NT2/D1 (cell line): ENCODE measurements around the gene VWA5B2.

Experiments used
- DNase-seq: peaks from one replicate; pipeline ENCODE4 v3.0.0-alpha.2; 2011; ENCODE audit warnings: low read depth, low spot score
- H3K27me3 ChIP-seq: 2 replicates; pipeline ENCODE4 v1.6.0; 2011; ENCODE audit warnings: mild to moderate bottlenecking; ENCODE audit not compliant: insufficient read length, insufficient read depth
- H3K36me3 ChIP-seq: 2 replicates; pipeline ENCODE4 v1.6.1; 2011; ENCODE audit warnings: mild to moderate bottlenecking, low read length, mixed read lengths; ENCODE audit not compliant: insufficient read depth, insufficient read length
- H3K4me1 ChIP-seq: 2 replicates; pipeline ENCODE4 v1.5.1; 2011; ENCODE audit not compliant: insufficient read depth, insufficient read length
- H3K4me3 ChIP-seq: 2 replicates; pipeline ENCODE4 v1.5.1; 2011; ENCODE audit warnings: low read depth; ENCODE audit not compliant: insufficient read length
- H3K9ac ChIP-seq: 2 replicates; pipeline ENCODE4 v1.6.0; 2011; ENCODE audit warnings: low read depth; ENCODE audit not compliant: insufficient read length
- H3K9me3 ChIP-seq: 2 replicates; pipeline ENCODE4 v1.5.1; 2011; ENCODE audit warnings: mild to moderate bottlenecking, low read length; ENCODE audit not compliant: insufficient read depth
- SUZ12 ChIP-seq: IDR thresholded peaks from 2 replicates; pipeline ENCODE4 v1.6.1; 2011; ENCODE audit not compliant: insufficient read length, insufficient read depth; ENCODE audit errors: extremely low read depth
- YY1 ChIP-seq: IDR thresholded peaks from 2 replicates; pipeline ENCODE4 v1.6.1; 2011; ENCODE audit not compliant: insufficient read length, insufficient read depth
- ZNF274 ChIP-seq: IDR thresholded peaks from 2 replicates; pipeline ENCODE4 v1.6.1; 2011; ENCODE audit warnings: mild to moderate bottlenecking, low read depth, low read length

The VWA5B2 gene

GRCh38 chr3:184229394-184230080, at the start of gene VWA5B2:
TSS of gene VWA5B2 (plus strand) at chr3:184229585. CDS start at chr3:184230529, 944 bp downstream.
- no peak for DNase-seq
- TF ChIP-seq SUZ12 (peak; percentile 95), ZNF274 (no peak), YY1 (no peak)
- peak within 1 kb of the TSS; percentile 64 for H3K9ac ChIP-seq

GRCh38 chr3:184180165-184180564, 49.2 kb upstream of the VWA5B2 start:
- Histone ChIP-seq H3K36me3 (peaks cover 86% of the 10 kb centered on the region), H3K9ac (no peak overlapping the region), H3K4me1 (peaks cover 20% of the 10 kb centered on the region), H3K4me3 (no peak overlapping the region), H3K9me3 (no peaks in the 10 kb centered on the region), H3K27me3 (no peaks in the 10 kb centered on the region)
- no peak for DNase-seq
- TF ChIP-seq YY1 (no peak), SUZ12 (no peak), ZNF274 (no peak)

More at GRCh38 chr3:184229394-184230080, at the start of gene VWA5B2:
- Histone ChIP-seq H3K27me3 (peaks cover 67% of the 10 kb centered on the region), H3K36me3 (no peaks in the 10 kb centered on the region), H3K4me3 (peak within 1 kb of the TSS; percentile 47), H3K4me1 (peaks cover 6% of the 10 kb centered on the region), H3K9me3 (no peaks in the 10 kb centered on the region)

- Histone ChIP-seq H3K27me3 (no peaks in the 10 kb centered on the region), H3K4me3 (no peak overlapping the region), H3K9me3 (no peaks in the 10 kb centered on the region), H3K4me1 (peaks cover 20% of the 10 kb centered on the region), H3K9ac (no peak overlapping the region), H3K36me3 (peaks cover 80% of the 10 kb centered on the region)
- DNase-seq, result no peak
- TF ChIP-seq ZNF274 (no peak), SUZ12 (no peak), YY1 (no peak)
These were observed 47.8 kb upstream of the VWA5B2 start for GRCh38 chr3:184181596-184181995.

DNA sequence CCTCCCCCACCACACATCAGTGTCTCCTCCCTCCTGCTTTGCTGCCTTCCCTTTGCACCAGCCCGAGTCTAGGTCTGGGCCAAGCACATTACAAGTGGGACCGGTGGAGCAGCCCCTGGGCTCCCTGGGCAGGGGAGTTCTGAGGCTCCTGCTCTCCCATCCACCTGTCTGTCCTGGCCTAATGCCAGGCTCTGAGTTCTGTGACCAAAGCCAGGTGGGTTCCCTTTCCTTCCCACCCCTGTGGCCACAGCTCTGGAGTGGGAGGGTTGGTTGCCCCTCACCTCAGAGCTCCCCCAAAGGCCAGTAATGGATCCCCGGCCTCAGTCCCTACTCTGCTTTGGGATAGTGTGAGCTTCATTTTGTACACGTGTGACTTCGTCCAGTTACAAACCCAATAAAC, 45.7 kb upstream of the VWA5B2 start:
- no peak for TF ChIP-seq YY1
- TF ChIP-seq ZNF274, result no peak
- TF ChIP-seq SUZ12, result no peak
- H3K9me3 ChIP-seq, result no peaks in the 10 kb centered on the region

DNA sequence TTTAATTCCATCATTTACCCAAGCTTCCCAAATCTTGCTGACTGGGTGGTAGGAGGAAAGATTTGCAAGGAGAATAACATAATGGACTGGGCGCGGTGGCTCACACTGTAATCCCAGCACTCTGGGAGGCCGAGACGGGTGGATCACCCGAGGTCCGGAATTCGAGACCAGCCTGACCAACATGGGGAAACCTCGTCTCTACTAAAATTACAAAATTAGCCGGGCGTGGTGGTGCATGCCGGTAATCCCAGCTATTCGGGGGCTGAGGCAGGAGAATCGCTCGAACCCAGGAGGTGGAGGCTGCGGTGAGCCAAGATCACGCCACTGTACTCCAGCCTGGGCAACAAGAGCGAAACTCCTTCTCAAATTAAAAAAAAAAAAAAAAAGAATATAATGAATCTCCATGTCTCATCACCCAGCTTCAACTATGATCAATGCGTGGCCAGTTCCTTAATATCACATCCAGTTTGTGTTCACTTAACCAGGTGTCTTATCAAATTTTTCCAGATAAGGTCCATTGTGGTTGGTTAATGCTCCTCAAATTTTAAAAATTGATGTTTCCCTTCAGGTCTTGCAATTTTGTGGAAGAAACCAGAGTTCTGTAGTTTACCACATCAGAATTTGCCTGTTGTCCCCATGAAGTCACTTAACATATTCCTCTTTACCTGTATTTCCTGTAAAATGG, 44.7 kb upstream of the VWA5B2 start:
- H3K9me3 ChIP-seq, result no peaks in the 10 kb centered on the region
- DNase-seq, result no peak
- peaks cover 6% of the 10 kb centered on the region for H3K4me1 ChIP-seq
- H3K36me3 ChIP-seq, result peaks cover 79% of the 10 kb centered on the region
- H3K9ac ChIP-seq, result peak overlapping the region; percentile 84
- H3K4me3 ChIP-seq, result peak overlapping the region; percentile 26
- no peaks in the 10 kb centered on the region for H3K27me3 ChIP-seq
- TF ChIP-seq SUZ12 (no peak), ZNF274 (no peak), YY1 (no peak)

More for the DNA sequence above, 45.7 kb upstream of the VWA5B2 start:
- Histone ChIP-seq H3K4me1 (peaks cover 6% of the 10 kb centered on the region), H3K36me3 (peaks cover 79% of the 10 kb centered on the region), H3K4me3 (no peak overlapping the region), H3K27me3 (no peaks in the 10 kb centered on the region), H3K9ac (no peak overlapping the region)
- DNase-seq, result no peak

GRCh38 chr3:184185461-184186183, 43.8 kb upstream of the VWA5B2 start:
- H3K4me1 ChIP-seq, result peaks cover 6% of the 10 kb centered on the region
- DNase-seq, result peak; percentile 99
- H3K4me3 ChIP-seq, result peak overlapping the region; percentile 98
- peak overlapping the region; percentile 98 for H3K9ac ChIP-seq
- no peaks in the 10 kb centered on the region for H3K9me3 ChIP-seq
- TF ChIP-seq ZNF274, result no peak
- no peak for TF ChIP-seq SUZ12
- TF ChIP-seq YY1, result no peak
- H3K27me3 ChIP-seq, result no peaks in the 10 kb centered on the region
- peaks cover 79% of the 10 kb centered on the region for H3K36me3 ChIP-seq
